Neutrophil (primary cell): ENCODE data around the gene OR5K2.

Experiments used
- H3K27ac ChIP-seq: fragments of 200-600 bp; sonication (generic); 2 replicates; pipeline ENCODE4 v1.5.1; 2016; ENCODE audit warnings: mild to moderate bottlenecking, moderate library complexity
- H3K27me3 ChIP-seq: fragments of 200-600 bp; sonication (generic); 2 replicates; pipeline ENCODE4 v1.6.0; 2016; ENCODE audit warnings: mild to moderate bottlenecking
- H3K36me3 ChIP-seq: fragments of 200-600 bp; sonication (generic); 2 replicates; pipeline ENCODE4 v1.5.1; 2017
- H3K4me1 ChIP-seq, 2 experiments: fragments of 200-600 bp in 1 of 2; sonication (generic) in 1 of 2; 1 replicate in 1 of 2; 2 replicates in 1 of 2; pipeline versions ENCODE4 v1.5.1 to v1.6.1; 2013 to 2016; ENCODE audit warnings: low read depth in 1 of 2, low read length in 1 of 2, mild to moderate bottlenecking in 1 of 2, moderate library complexity in 1 of 2; ENCODE audit not compliant: control insufficient read depth in 1 of 2, insufficient read depth in 1 of 2
- H3K4me3 ChIP-seq, 2 experiments: fragments of 200-600 bp in 1 of 2; sonication (generic) in 1 of 2; 1 replicate in 1 of 2; 2 replicates in 1 of 2; pipeline ENCODE4 v1.5.1; 2013 to 2016; ENCODE audit warnings: low read depth in 1 of 2, low read length in 1 of 2, mild to moderate bottlenecking in 1 of 2, moderate library complexity in 1 of 2
- H3K9me3 ChIP-seq: fragments of 200-600 bp; sonication (generic); 2 replicates; pipeline ENCODE4 v1.5.1; 2016
- CTCF ChIP-seq: fragments of 200-600 bp; sonication (generic); IDR thresholded peaks from 2 replicates; pipeline ENCODE4 v1.5.1; 2016; ENCODE audit warnings: antibody characterized with exemption

Gene OR5K2

GRCh38 chr3:98500019-98500418 is 2.5 kb downstream of the OR5K2 start:
- no peak overlapping the region for H3K4me3 ChIP-seq
- no peak for TF ChIP-seq CTCF
- no peak overlapping the region for H3K27ac ChIP-seq
- no peaks in the 10 kb centered on the region for H3K4me1 ChIP-seq
- no peaks in the 10 kb centered on the region for H3K9me3 ChIP-seq
- peaks cover 2% of the 10 kb centered on the region for H3K27me3 ChIP-seq
- no peaks in the 10 kb centered on the region for H3K36me3 ChIP-seq

- no peak overlapping the region for H3K27ac ChIP-seq
- no peak for TF ChIP-seq CTCF
- H3K4me1 ChIP-seq = no peaks in the 10 kb centered on the region
- no peaks in the 10 kb centered on the region for H3K9me3 ChIP-seq
- H3K27me3 ChIP-seq = no peaks in the 10 kb centered on the region
- no peaks in the 10 kb centered on the region for H3K36me3 ChIP-seq
- H3K4me3 ChIP-seq = no peak overlapping the region
Measured at GRCh38 chr3:98501270-98501669, 3.8 kb downstream of the OR5K2 start.

DNA sequence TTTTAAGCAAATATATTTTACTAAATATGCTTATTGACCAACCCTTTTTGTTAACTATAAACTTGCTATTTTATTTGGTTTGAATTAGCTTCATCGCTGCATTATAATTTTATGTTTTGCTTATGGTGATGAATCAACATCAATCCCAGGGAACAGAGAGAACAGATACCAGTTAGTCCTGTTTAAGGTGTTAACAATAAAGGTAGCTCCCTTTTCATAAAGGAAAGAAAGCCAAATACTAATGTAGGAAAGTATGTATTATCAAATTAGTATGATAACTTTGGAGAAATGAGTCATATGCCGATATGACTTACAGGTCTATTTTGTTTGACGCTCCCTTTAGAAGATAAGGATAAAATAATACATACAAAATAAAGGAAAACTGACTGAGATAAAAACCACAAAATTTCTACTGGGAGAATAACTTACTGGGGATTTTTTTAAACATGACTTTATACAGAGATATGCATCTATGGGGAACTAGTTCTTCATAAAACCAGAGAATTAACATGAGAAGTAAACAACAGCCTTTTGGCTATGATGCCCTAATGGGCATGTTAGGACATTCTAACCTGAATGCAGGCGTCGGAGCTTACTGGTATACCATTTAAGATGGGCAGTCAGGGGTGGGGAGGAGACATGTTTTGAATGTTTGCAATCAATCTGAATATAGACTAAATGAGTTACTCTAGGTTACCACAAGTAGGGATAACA is 4.5 kb downstream of the OR5K2 start:
- no peaks in the 10 kb centered on the region for H3K36me3 ChIP-seq
- no peaks in the 10 kb centered on the region for H3K27me3 ChIP-seq
- no peaks in the 10 kb centered on the region for H3K9me3 ChIP-seq
- H3K4me3 ChIP-seq = no peak overlapping the region
- no peak overlapping the region for H3K27ac ChIP-seq
- H3K4me1 ChIP-seq = no peaks in the 10 kb centered on the region
- no peak for TF ChIP-seq CTCF

DNA sequence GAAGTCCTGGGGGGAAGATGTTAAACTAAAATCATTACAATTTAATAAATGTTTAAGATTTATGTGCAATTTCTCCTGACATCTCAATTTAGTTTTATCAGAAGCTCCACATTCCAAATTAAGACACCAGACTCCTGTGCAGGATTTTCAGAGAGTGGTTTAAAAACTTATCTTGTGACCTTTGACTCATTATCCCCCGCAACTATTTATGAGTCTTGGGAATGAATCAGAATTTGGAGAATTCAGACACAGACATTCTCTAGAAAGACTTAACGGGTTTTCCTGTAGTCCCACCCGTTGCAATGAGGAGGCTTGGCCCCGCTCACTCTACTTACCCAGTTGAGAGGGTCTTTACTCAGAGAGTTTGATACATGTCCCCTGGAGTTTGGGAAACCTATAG is 7.1 kb downstream of the OR5K2 start:
- no peaks in the 10 kb centered on the region for H3K36me3 ChIP-seq
- no peaks in the 10 kb centered on the region for H3K9me3 ChIP-seq
- no peaks in the 10 kb centered on the region for H3K4me1 ChIP-seq
- no peak overlapping the region for H3K27ac ChIP-seq
- no peaks in the 10 kb centered on the region for H3K27me3 ChIP-seq
- no peak overlapping the region for H3K4me3 ChIP-seq
- no peak for TF ChIP-seq CTCF

- TF ChIP-seq CTCF = no peak
- no peaks in the 10 kb centered on the region for H3K9me3 ChIP-seq
- H3K36me3 ChIP-seq = peaks cover 25% of the 10 kb centered on the region
- no peak overlapping the region for H3K4me3 ChIP-seq
- H3K27ac ChIP-seq = no peak overlapping the region
- no peaks in the 10 kb centered on the region for H3K27me3 ChIP-seq
- H3K4me1 ChIP-seq = no peaks in the 10 kb centered on the region
Measured at GRCh38 chr3:98508582-98508981, 11.1 kb downstream of the OR5K2 start.
